ENCODE results near the gene CATSPER1.

DNA sequence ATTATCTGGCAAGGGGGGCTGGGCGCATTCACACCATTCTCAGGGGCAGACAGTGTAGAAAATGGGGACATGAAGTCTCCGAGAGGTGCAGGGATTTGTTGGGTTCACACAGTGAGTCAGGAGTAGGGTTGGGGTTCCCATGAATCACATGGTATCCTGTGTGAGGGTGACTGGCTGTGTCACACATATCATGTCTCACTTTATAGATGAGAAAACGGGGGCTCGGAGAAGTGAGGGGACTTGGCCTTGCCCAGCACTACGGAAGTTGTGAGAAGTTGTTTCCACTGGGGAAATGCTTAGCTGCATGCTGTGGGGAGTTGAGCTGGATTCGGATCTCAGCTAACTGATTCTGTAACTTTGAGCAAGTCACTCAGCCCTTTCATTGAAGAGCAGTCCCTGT is 18.5 kb upstream of the CATSPER1 start:
- TF ChIP-seq, protein P1, sequence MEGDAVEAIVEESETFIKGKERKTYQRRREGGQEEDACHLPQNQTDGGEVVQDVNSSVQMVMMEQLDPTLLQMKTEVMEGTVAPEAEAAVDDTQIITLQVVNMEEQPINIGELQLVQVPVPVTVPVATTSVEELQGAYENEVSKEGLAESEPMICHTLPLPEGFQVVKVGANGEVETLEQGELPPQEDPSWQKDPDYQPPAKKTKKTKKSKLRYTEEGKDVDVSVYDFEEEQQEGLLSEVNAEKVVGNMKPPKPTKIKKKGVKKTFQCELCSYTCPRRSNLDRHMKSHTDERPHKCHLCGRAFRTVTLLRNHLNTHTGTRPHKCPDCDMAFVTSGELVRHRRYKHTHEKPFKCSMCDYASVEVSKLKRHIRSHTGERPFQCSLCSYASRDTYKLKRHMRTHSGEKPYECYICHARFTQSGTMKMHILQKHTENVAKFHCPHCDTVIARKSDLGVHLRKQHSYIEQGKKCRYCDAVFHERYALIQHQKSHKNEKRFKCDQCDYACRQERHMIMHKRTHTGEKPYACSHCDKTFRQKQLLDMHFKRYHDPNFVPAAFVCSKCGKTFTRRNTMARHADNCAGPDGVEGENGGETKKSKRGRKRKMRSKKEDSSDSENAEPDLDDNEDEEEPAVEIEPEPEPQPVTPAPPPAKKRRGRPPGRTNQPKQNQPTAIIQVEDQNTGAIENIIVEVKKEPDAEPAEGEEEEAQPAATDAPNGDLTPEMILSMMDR (IDR thresholded peaks at IDR 0.05; ENCODE audit: borderline replicate concordance, extremely low read depth, low read length, poor library complexity, severe bottlenecking): no peak
- no peak for TF ChIP-seq EZH2 (IDR thresholded peaks at IDR 0.05; ENCODE audit: borderline replicate concordance, low read depth, low read length, severe bottlenecking)

Data from DND-41 (cell line).